ENCODE results near the gene TNNT3. TPM values are rescaled to one million over a fixed set of nuclear protein-coding genes. Genes with fewer than 3 reads are reported as not detected.

TNNT3 gene
- total RNA-seq, 3 donors from 2014 or later: 0.72 to 2.7 TPM; not detected in 1

GRCh38 chr11:1978720-1979473 lies 59.4 kb downstream of the TNNT3 start:
- H3K4me1 ChIP-seq (ENCODE audit: low read depth): no peaks in the 10 kb centered on the region
- ATAC-seq: peak; percentile 40
- intact Hi-C loops (cut with DNase I, micrococcal nuclease): no loop called here
- TF ChIP-seq CTCF (IDR thresholded peaks at IDR 0.05): no peak
- no peak overlapping the region for H3K4me3 ChIP-seq
- H3K9me3 ChIP-seq: no peaks in the 10 kb centered on the region
- DNase-seq: no peak
- no peaks in the 10 kb centered on the region for H3K36me3 ChIP-seq (ENCODE audit: low read depth)

- ATAC-seq (no peak), DNase-seq (no peak)
- Histone ChIP-seq H3K9me3 (no peaks in the 10 kb centered on the region), H3K4me3 (no peak overlapping the region), H3K36me3 (ENCODE audit: low read depth) (no peaks in the 10 kb centered on the region), H3K4me1 (ENCODE audit: low read depth) (no peaks in the 10 kb centered on the region)
- TF ChIP-seq CTCF (IDR thresholded peaks at IDR 0.05): no peak
- intact Hi-C loops (cut with DNase I, micrococcal nuclease): no loop called here
These were observed 60.1 kb downstream of the TNNT3 start for GRCh38 chr11:1979607-1980006.

- DNase-seq (no peak), ATAC-seq (no peak)
- H3K4me3 ChIP-seq: no peak overlapping the region
- H3K36me3 ChIP-seq (ENCODE audit: low read depth): no peaks in the 10 kb centered on the region
- H3K4me1 ChIP-seq (ENCODE audit: low read depth): no peaks in the 10 kb centered on the region
- TF ChIP-seq CTCF (IDR thresholded peaks at IDR 0.05): no peak
- H3K9me3 ChIP-seq: no peaks in the 10 kb centered on the region
- intact Hi-C loops (cut with DNase I, micrococcal nuclease): no loop called here
These were observed 63.5 kb downstream of the TNNT3 start for GRCh38 chr11:1982873-1983600.

GRCh38 chr11:1983601-1983961 lies 64.1 kb downstream of the TNNT3 start:
- intact Hi-C loops (cut with DNase I, micrococcal nuclease): no loop called here
- H3K9me3 ChIP-seq: no peaks in the 10 kb centered on the region
- TF ChIP-seq CTCF (IDR thresholded peaks at IDR 0.05): no peak
- no peak overlapping the region for H3K4me3 ChIP-seq
- ATAC-seq: no peak
- no peaks in the 10 kb centered on the region for H3K36me3 ChIP-seq (ENCODE audit: low read depth)
- no peaks in the 10 kb centered on the region for H3K4me1 ChIP-seq (ENCODE audit: low read depth)
- DNase-seq: peak in 1 of 3 donors; percentile 12

- TF ChIP-seq CTCF (IDR thresholded peaks at IDR 0.05): no peak
- ATAC-seq: no peak
- no peak overlapping the region for H3K4me3 ChIP-seq
- H3K4me1 ChIP-seq (ENCODE audit: low read depth): no peaks in the 10 kb centered on the region
- intact Hi-C loops (cut with DNase I, micrococcal nuclease): no loop called here
- no peaks in the 10 kb centered on the region for H3K9me3 ChIP-seq
- no peak for DNase-seq
- H3K36me3 ChIP-seq (ENCODE audit: low read depth): no peaks in the 10 kb centered on the region
These were observed 67.5 kb downstream of the TNNT3 start for GRCh38 chr11:1987024-1987423.
